SK-N-MC (cell line): ENCODE measurements around the gene CYB5R3.

Experiments used
- EZH2 ChIP-seq: fragments of 200-600 bp; sonication (generic); IDR thresholded peaks from one replicate; pipeline ENCODE4 v1.6.1; 2017; ENCODE audit warnings: antibody characterized with exemption
- FOXP2 ChIP-seq: optimal IDR thresholded peaks from 2 replicates; pipeline ENCODE3; 2011; ENCODE audit warnings: mild to moderate bottlenecking, moderate library complexity; ENCODE audit not compliant: insufficient read depth; ENCODE audit errors: extremely low read length, control extremely low read depth
- POLR2AphosphoS5 ChIP-seq: IDR thresholded peaks from 2 replicates; pipeline ENCODE4 v1.6.1; 2012; ENCODE audit warnings: mild to moderate bottlenecking, low read depth, low read length, borderline replicate concordance

GRCh38 chr22:42685941-42686653 lies 36.9 kb upstream of the CYB5R3 start:
- TF ChIP-seq POLR2AphosphoS5, result no peak
- TF ChIP-seq EZH2, result no peak
- TF ChIP-seq FOXP2, result no peak
